ENCODE results near the gene ARHGAP4.

The ARHGAP4 gene

GRCh38 chrX:153947009-153947769, 21.1 kb upstream of the ARHGAP4 start:
- peak in 1 of 2 donors; percentile 60 for DNase-seq (ENCODE audit: low read depth in 1 of 2, low spot score in 1 of 2)

GRCh38 chrX:153945956-153946943, 20.2 kb upstream of the ARHGAP4 start:
- DNase-seq (ENCODE audit: low read depth in 1 of 2, low spot score in 1 of 2) = no peak

GRCh38 chrX:153944800-153945150, 18.7 kb upstream of the ARHGAP4 start:
- no peak for DNase-seq (ENCODE audit: low read depth in 1 of 2, low spot score in 1 of 2)

GRCh38 chrX:153944140-153944799, 18.2 kb upstream of the ARHGAP4 start, which contains the start of gene RENBP:
Gene RENBP (minus strand): TSS chrX:153944643. CDS start chrX:153944610, 33 bp downstream.
- DNase-seq (ENCODE audit: low read depth in 1 of 2, low spot score in 1 of 2) = peak in 1 of 2 donors; percentile 22

- no peak for DNase-seq (ENCODE audit: low read depth in 1 of 2, low spot score in 1 of 2)
Measured at GRCh38 chrX:153941336-153942252, 15.5 kb upstream of the ARHGAP4 start.

- no peak for DNase-seq (ENCODE audit: low read depth in 1 of 2, low spot score in 1 of 2)
Measured at GRCh38 chrX:153939573-153939972, 13.5 kb upstream of the ARHGAP4 start.

GRCh38 chrX:153938226-153938786, 12.2 kb upstream of the ARHGAP4 start:
- DNase-seq (ENCODE audit: low read depth in 1 of 2, low spot score in 1 of 2) = no peak

GRCh38 chrX:153937056-153937455, 11.0 kb upstream of the ARHGAP4 start:
- no peak for DNase-seq (ENCODE audit: low read depth in 1 of 2, low spot score in 1 of 2)

DNA sequence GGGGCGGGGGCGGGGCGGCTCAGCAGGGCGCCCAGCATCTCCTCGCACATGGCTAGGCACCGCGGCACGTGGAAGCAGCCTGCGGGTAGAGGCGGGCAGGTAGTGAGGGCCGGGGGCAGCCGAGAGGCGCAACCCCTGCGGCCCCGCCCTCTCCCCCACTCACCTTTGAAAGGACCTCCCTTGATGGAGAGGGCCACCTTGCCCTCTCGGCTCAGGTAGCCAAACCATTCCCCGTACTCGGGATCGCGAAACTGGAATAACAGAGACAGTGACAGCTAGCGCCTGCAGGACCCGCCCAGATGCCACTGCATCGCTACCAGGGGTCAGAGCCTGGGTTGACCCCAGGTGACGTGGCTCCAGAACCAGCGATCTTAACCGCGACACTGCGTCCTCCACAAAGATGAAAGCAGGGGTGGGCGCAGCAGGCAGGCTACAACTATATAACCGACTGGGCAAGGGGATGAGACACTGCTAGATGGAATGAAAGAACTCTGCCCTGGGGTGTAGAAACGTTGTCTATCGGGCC, 9.3 kb upstream of the ARHGAP4 start:
- DNase-seq (ENCODE audit: low read depth in 1 of 2, low spot score in 1 of 2) = no peak

DNA sequence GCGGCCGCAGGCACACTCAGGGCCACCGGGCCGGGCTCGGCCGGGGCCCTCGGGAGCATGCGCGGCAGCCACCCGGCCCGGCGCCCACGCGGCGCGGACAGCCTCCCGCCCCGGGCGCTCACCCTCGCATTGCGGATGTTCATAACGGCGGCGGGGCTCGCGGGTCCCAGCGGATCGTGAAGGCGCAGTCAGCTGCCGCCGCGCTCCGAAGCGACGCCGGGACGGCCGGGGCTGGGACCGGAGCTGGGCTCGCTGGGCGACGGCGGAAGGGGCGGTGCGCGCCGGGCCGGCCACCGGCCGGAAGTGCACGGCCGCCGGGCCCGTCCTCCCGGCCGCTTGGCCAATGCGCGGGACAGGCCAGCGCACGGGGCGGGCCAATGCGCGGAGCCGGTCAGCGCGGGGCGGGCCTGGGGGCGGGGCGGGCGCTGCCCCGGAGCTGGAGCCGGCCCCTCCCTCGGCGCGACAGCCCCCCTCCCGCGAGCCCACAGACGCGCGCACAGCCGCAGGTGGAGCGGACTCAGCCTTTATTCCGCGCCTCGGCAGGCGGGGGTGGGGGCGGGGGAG, 8.8 kb upstream of the ARHGAP4 start, which contains the start of gene NAA10:
NAA10 (minus strand) TSS at position 276 of the 564 bp plus-strand sequence; CDS start at position 143, 133 bp downstream.
- peak in 1 of 2 donors; percentile 40 for DNase-seq (ENCODE audit: low read depth in 1 of 2, low spot score in 1 of 2)

DNA sequence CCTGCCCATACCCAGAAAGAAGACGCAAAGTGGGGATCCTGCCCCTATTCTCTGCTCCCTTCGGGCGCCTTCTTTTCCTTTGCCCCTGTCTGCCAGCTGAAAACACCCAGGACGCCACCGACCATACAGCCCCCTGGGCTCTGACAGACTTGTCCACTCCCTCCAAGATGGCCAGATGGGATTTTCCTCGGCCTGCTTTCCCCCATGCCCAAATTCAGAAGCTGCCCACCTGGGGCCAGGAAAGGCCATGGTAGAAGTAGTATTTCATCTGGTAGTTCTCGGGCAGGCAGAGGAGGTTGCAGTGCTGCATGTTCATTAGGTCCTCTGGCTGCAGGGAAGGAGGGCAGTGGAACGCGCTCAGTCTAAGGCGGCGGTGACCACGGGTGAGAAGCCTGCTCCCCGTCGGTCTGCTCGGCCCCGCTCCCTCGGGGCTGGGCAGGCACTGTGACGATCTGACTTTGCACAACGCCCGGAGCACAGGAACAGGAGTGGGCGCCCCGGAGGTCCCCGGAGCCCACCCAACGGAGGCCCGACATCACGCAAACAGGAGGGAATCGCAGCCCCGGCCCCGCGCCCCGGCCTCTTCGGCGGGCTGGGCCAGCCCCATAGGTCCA, 8.2 kb upstream of the ARHGAP4 start:
- DNase-seq (ENCODE audit: low read depth in 1 of 2, low spot score in 1 of 2) = no peak

DNA sequence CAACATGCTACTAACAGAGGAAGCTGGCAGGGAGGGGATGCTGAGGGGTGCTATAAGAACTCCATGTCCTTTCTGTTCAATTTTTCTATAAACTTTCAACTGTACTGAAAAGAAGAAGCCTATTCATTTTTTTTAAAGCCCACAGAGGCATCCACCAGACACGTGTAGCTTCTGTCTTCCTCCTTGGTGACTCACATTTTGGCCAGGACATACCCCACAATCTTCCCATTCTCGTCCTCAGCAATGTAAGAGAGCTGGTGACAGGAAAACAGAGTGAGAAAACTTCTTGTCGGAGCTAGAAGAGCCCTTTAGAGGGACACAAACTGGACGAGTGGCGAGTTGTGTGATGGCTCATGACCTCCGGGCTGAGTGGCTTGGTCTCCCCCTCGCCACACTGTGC, 7.7 kb upstream of the ARHGAP4 start:
- no peak for DNase-seq (ENCODE audit: low read depth in 1 of 2, low spot score in 1 of 2)

DNA sequence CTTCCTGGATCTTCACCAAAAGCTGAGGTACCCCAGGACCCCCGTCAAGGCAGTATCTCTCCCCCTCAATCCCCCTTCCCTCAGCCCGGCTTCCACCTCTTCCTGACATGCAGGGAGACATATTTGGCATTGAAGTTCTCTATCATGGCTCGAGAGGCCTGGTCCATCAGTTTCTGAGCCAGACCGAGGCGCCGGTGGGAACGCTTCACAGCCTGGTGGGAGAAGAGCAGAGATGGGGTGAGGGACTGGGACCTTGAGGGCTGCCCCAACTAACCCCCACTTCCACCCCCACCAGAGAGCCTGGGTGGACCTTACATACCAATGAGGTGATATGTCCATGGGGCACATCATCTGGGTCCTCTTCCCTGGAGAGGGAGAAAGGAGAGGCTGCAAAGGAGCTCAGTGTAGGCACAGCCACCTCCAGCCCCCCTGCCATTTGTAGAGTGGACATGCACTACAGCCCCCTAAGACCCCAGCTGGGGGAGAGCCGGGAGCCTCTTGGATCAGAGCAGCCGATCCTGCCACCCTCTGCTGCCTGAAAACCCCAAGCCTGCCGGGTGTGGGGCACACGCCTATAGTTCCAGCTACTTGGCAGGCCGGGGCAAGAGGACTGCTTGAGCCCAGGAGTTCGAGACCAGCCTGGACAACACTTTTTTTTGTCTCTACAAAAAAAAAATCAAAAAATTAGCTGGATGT, 6.3 kb upstream of the ARHGAP4 start:
- DNase-seq (ENCODE audit: low read depth in 1 of 2, low spot score in 1 of 2) = no peak

- no peak for DNase-seq (ENCODE audit: low read depth in 1 of 2, low spot score in 1 of 2)
Measured at GRCh38 chrX:153931748-153932147, 5.7 kb upstream of the ARHGAP4 start.

GRCh38 chrX:153931151-153931550, 5.1 kb upstream of the ARHGAP4 start:
- no peak for DNase-seq (ENCODE audit: low read depth in 1 of 2, low spot score in 1 of 2)

DNA sequence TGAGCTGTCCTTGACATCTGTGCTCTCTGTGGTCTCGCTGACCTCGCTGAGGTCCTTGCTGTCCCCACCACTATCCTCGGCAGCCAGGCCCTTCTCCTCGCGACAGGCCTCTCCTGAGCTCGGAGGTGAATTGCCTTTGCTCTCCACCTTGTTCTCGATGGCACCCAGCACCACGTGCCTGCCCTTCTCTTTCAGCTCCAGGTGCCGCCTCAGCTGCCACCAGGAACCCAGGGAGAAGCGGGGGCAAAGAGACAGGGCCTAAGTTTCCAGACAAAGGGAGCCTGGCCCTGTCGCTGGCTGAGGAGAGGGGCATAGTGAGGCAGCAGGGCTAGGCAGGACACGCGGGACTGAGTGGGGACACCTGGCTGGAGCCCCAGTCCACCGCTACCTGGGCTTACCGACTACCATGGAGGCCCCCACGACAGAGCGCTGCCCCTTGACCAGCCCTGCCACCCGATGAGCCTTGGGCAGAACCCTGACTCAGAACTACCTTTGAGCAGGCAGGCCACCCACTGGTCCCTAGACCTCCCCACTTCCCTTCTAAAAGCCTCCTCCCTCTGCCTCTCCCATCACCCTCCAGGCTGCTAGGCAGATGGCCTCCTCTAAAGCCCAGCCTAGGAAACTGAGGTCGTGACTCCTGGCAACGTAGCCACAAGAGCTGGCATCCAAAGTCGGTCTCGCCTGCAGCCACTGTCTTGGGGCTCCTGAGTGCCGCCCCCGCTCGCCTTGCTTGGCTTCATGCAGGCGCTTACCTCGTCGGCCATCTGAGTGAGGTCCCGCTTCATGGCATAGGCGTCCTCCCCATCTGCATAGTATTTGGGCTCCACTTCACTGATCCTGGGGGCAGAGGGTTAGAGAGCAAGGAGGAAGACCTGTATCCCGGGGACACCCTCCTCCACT, 4.2 kb upstream of the ARHGAP4 start:
- DNase-seq (ENCODE audit: low read depth in 1 of 2, low spot score in 1 of 2) = no peak

DNA sequence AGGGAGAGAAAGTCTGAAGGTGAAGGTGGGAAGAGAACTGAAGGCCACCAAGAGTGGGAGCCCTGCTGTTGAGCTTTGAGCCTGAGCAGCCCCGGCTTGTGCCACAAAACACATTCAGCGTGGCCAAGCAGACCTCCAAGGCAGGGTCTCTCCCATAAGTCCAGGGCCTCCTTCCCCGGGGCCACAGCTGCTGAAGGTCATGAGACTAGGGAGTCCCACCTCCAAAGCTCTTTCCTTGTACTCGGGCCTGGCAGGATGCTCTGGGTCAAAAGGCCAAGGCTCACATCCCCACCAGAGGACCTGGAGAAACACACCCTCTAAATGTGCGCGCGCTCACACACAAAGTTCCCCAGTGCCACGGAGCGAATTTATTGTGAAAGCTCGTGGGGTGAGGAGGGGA, 3.5 kb upstream of the ARHGAP4 start:
- DNase-seq (ENCODE audit: low read depth in 1 of 2, low spot score in 1 of 2) = no peak

Measured in activated CD4-positive, alpha-beta T cell treated with anti-CD3 and anti-CD28 coated beads, Interleukin-2, amount 50 U/mL, for 24 hours (primary cell).